ENCODE results near the gene ITIH4. TPM values are rescaled to one million over a fixed set of nuclear protein-coding genes. Genes with fewer than 3 reads are reported as not detected.

ITIH4 gene
- polyA plus RNA-seq, 3 donors: 5.1 to 14.7 (median 10.2) TPM

- no peak for DNase-seq (ENCODE audit: extremely low read depth in 1 of 11, low read depth in 9 of 11, low spot score in 4 of 11)
Observed at GRCh38 chr3:52791366-52791765, 39.1 kb downstream of the ITIH4 start.

DNA sequence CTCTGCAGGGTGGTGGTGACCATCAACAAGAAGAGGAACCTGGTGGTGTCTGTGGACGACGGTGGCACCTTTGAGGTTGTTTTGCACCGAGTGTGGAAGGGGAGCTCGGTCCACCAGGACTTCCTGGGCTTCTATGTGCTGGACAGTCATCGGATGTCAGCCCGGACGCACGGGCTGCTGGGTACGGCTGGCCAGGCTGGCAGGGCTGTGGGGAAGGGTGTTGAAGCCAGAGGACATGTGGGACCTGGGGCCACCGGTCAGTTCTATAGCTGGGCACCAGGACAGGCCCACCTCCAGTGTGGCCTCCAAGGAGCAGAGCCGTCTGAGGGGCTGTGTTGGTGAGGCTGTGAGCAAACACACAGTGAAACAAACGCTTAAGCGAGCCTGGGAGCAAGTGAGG is 39.7 kb downstream of the ITIH4 start:
- no peak for DNase-seq (ENCODE audit: extremely low read depth in 1 of 11, low read depth in 9 of 11, low spot score in 4 of 11)

DNA sequence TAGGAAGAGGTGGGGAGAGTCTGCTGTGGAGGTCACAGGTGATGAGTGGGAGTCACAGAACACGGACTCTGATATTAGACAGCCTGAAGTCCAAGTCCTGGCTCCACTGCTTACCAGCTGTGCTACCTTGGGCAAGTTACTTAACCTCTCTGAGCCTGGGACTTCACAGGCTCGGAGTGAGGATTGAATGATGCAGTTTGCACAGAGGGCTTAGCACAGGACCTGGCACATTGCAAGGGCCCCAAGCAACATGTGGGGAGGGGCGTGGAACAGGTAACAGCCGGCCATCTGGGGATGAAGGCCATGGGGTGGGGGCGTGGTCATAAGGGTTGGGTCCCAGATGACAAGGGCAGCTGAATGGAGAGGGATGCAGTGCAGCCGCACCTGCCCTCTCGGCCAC is 40.1 kb downstream of the ITIH4 start:
- no peak for DNase-seq (ENCODE audit: extremely low read depth in 1 of 11, low read depth in 9 of 11, low spot score in 4 of 11)

DNA sequence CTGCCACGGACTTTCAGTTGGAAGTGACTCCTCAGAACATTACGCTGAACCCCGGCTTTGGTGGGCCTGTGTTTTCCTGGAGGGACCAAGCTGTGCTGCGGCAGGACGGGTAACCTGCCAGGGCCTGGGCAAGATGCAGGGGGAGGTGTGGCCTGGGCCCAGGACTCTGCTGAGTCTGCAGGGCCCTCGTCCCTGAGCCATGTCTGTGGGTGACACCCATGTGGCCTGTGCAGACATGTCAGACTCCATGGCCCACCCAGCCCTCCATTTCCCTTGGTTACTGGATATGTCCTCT is 40.8 kb downstream of the ITIH4 start:
- DNase-seq (ENCODE audit: extremely low read depth in 1 of 11, low read depth in 9 of 11, low spot score in 4 of 11): no peak

DNA sequence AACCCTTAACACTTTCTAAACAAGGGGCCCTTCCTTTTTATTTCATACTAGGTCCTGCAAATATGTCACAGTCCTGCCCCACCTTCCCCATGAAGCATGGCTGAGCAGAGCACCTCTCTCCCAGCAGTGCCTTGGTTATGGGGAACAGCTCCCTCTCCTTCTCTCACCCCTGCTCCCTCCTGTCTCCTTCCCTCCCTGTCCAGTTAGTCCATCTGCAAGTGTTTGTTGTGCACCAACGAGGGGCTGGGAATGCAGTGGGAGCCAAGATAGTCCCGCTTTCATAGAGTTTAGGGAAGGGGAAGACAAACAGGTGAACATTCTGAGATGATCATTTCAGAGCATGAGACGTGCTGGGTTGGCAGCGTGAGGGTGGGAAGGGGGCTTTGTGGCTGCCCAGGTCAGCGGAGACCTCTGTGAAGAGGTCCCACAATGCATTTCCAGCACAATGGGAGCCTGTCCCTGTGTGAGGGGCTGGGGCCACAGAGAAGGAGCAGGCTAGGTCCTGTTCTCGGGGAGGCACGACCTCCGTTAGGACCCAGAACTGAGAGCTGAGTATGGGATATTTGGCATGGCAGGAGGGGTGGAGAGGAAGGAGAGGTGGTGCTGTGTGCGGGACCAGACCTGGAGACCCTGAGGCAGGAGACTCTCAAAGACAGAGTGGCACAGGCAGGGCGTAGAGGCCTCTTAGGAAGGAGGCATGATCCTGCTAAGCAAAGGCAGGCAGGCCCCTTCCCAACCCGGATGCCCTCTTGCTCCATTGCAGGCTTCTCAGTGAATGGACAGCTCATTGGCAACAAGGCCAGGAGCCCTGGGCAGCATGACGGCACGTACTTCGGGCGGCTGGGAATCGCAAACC is 41.4 kb downstream of the ITIH4 start:
- no peak for DNase-seq (ENCODE audit: extremely low read depth in 1 of 11, low read depth in 9 of 11, low spot score in 4 of 11)

- no peak for DNase-seq (ENCODE audit: extremely low read depth in 1 of 11, low read depth in 9 of 11, low spot score in 4 of 11)
Observed at GRCh38 chr3:52787672-52788625, 42.5 kb downstream of the ITIH4 start.

DNA sequence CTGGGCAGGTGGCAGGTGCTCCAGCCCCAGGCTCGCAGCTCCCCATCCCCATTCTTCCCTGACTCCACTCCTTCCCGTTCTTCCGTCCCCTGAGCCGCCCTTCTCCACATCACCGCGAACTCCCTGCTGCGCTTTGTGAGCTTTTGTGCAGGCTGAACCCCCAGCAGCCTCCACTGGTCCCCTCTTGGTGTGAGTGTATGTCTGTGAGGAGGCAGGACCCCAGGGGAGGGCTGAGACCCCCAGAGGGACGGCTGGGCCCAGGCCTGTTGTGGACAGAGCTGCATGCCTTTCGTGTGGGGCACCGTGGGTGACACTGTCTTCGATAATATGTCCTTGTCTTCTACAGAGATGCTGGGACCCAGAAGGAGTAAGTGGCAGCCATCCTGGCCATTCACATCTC is 43.2 kb downstream of the ITIH4 start:
- no peak for DNase-seq (ENCODE audit: extremely low read depth in 1 of 11, low read depth in 9 of 11, low spot score in 4 of 11)

DNA sequence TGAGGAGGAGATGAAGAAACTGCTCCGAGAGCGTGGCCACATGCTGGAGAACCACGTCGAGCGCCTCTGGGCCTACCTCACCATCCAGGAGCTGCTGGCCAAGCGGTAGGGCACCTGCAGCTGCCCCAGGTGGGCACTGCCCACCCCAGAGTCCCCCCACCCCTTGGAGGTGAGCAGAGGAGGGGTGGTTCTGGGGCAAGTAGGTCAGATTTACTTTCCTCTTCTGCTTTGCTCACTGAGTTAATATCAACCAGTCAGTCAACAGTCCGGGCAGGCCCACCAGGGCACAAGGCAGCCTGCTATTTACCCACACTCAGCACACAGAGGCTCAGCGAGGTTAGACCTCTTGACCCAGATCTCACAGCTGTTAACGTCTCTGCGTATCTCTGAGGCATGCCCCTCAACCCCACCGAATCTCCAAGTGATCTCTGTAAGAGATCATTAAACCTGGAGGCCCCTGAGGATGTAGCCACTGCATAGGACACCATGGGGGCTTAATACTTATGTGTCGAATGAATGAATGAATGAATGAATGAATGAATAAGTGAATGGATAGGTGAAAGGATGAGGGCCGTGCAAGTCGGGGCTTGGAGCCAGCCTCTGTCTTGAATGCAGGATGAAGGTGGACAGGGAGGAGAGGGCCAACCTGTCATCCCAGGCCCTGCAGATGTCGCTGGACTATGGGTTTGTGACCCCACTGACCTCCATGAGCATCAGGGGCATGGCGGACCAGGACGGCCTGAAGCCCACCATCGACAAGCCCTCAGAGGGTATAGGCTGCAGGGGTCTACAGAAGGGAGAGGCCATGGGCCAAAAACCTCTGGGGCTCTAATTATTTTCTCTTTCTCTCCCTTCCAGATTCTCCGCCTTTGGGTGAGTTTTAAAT is 43.9 kb downstream of the ITIH4 start:
- DNase-seq (ENCODE audit: extremely low read depth in 1 of 11, low read depth in 9 of 11, low spot score in 4 of 11): no peak

DNA sequence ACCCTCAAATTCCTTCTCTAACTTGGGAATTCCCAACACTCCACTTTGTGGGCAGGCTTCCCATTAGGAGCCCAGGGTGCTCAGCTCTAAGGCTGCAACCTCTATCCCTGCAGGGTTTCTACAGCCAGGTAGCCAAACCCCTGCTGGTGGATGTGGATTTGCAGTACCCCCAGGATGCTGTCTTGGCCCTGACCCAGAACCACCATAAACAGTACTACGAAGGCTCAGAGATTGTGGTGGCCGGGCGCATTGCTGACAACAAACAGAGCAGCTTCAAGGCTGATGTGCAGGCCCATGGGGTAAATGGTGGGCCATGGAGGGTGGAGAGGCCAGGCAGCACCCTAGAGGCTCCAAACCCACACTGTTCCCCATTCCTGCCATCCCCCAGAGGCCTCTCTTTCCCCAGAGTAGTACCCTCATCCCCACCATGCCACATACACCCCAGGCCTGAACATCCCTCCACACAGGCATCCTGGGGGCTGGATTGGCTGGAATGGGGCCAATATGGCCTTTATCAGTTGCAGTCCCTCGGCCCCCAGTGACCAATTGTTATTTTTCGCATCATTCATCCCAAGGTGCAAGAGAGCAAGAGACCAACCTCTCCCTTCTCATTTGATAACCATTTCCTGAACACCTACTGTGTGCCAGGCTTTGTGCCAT is 45.4 kb downstream of the ITIH4 start:
- DNase-seq (ENCODE audit: extremely low read depth in 1 of 11, low read depth in 9 of 11, low spot score in 4 of 11): no peak

DNA sequence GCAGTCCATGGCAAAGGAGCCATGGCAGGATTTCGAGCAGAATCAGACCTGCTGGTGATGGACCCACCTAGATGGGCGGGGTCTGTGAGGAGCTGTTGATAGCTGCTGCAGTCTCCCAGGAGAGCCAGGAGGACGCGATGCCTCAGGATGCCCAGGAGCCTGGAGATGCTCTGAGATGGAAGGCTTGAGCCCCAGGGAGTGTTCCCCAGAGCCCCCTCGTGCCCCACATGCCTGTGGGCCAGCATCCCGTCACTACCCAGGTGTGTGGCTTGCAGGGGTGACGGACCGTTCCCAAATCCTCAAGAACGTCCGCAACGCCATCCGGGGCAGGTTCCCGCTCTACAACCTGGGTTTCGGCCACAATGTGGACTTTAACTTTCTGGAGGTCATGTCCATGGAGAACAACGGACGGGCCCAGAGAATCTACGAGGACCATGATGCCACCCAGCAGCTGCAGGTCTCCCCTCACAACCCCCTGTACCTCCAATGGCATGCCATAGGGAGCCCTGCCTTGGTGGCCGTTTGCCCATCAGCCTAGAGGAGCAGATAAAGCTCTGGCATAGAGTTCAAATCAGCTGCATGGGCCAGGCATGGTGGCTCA is 46.4 kb downstream of the ITIH4 start:
- DNase-seq (ENCODE audit: extremely low read depth in 1 of 11, low read depth in 9 of 11, low spot score in 4 of 11): no peak

DNA sequence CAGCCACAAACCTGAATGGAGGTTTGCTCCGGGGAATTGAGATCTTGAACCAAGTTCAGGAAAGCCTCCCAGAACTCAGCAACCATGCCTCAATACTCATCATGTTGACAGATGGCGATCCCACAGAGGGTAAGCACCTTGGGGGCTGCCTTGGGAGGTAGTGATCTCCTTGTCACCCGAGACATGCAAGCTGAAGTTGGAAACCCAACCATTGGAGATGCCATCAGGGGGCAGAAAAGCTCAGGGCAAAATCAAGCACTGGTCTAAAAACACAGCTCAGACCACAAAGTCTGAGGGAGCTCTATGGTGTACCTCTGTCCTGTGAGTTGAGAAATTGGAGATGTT is 47.3 kb downstream of the ITIH4 start:
- DNase-seq (ENCODE audit: extremely low read depth in 1 of 11, low read depth in 9 of 11, low spot score in 4 of 11): no peak

GRCh38 chr3:52782412-52783210 is 47.9 kb downstream of the ITIH4 start:
- no peak for DNase-seq (ENCODE audit: extremely low read depth in 1 of 11, low read depth in 9 of 11, low spot score in 4 of 11)

GRCh38 chr3:52781741-52782140 is 48.7 kb downstream of the ITIH4 start:
- DNase-seq (ENCODE audit: extremely low read depth in 1 of 11, low read depth in 9 of 11, low spot score in 4 of 11): no peak

GRCh38 chr3:52779837-52780585 is 50.5 kb downstream of the ITIH4 start:
- no peak for DNase-seq (ENCODE audit: extremely low read depth in 1 of 11, low read depth in 9 of 11, low spot score in 4 of 11)

GRCh38 chr3:52779011-52779836 is 51.2 kb downstream of the ITIH4 start:
- no peak for DNase-seq (ENCODE audit: extremely low read depth in 1 of 11, low read depth in 9 of 11, low spot score in 4 of 11)
